ENCODE measurements around the gene ADGRA3. TPM values are rescaled to one million over a fixed set of nuclear protein-coding genes. Genes with fewer than 3 reads are reported as not detected.
"Not testable (repeated sequence)": the region's sequence is repeated elsewhere in the genome, so short reads cannot be mapped to it uniquely, and the experiment has no call there.

ADGRA3 gene
- total RNA-seq, 2 donors from 2014 or later = 21.8 to 22.3 TPM

DNA sequence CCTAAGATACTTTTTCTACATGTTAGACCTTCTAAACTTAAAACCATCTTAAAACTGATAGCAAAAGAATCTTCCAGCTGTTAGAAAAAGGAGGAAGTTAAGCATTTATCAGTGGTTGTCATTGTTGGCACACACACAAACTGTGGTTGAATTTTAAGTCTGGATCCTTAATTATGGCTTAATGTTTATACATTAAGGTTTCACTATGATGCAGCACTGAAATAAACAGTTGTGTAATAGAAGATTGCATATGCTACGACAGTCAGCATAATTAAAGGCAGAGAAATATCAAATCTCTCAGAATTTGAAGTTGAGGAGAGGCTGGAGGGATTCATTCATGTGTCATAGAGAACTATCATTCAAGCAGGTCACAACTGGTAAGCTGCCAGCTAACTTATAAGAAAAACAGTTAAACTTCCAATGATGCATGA is 32.3 kb downstream of the ADGRA3 start:
- no peak for DNase-seq (ENCODE audit: low spot score)
- intact Hi-C loops (cut with DNase I) = no loop called here

DNA sequence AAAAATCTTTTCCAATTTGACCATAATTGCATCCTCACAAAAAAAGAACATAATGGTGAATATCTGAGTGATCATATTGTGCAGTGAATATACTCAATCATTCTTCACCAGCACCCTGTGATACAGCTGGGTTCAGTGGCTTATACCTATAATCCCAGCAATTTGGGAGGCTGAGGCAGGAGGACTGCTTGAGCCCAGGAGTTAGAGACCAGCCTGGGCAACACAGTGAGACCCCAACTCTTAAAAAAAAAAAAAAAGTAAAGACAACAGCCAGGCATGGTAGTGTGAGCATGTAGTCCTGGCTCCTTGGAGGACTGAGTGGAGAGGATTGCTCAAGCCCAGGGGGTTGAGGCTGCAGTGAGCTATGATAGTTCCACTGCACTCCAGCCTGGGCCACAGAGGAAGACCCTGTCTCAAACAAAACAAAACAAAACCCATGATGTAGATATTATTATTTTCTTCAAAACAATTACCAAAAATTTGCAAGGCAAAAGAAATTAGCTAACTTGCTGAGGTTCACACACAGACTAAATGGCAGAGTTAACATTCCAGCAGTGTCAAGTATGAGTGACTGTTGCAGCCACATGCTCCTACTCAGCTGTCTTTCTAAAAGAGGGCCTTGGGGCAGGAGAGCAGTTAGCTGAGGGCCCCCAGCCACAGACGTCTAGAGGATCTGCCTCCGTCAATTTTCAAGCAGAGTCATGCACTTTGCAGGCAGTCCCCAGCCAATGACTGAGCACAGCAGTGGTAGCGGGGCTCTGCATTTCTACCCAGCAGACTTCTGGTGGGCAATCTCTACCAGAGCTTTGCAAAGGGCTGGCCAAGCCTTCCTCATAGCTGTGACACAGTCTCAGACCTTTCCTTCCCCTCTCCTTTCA is 33.4 kb downstream of the ADGRA3 start:
- no peak for DNase-seq (ENCODE audit: low spot score)
- intact Hi-C loops (cut with DNase I) = no loop called here

DNA sequence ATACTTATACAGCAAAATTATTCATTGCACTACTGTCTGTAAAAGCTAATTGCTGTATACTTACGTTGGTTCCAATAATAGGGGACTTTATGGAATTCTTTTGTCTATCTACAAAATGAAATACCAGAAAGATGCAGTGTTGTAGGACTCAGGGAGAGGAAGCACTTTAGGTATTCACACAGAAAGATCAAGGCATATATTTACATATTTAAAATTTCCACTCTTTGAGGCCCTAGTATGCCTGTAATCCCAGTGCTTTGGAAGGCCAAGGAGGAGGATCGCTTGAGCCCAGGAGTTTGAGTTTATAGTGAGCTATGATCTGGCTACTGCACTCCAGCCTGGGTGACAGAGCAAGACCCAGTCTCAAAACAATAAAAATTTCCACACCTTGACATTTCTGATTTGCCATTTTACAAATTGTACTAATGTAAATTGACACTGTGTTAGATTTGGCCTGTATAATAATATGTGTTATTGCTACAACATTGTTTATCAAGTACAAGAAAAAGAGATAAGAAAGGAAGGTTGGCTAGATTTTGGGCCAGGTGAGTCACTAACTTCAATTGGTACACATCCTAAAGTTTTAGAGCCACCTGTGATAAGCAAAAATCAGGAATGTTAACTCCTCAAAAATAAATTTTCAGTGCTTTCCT is 35.1 kb downstream of the ADGRA3 start:
- no peak for DNase-seq (ENCODE audit: low spot score)
- intact Hi-C loops (cut with DNase I) = no loop called here

DNA sequence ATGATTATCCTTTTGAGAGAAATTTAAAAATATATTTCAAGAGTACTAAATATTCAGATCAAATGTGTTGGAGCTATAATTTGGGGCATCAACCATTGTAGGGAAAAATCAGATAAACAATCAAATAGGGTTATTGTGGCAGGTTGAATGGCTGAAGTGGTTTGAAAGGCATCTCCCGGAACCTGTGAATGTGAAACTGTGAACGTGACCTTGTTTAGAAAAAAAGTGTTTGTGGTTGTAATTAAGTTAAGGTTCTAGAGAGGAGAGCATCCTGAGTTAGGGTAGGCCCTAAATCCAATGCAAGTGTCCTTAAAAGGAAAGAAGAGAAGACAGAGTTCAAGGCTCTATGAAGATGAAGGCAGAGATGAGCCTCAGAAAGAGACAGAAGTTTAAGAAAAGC is 37.4 kb downstream of the ADGRA3 start:
- DNase-seq (ENCODE audit: low spot score) = no peak
- intact Hi-C loops (cut with DNase I) = no loop called here

DNA sequence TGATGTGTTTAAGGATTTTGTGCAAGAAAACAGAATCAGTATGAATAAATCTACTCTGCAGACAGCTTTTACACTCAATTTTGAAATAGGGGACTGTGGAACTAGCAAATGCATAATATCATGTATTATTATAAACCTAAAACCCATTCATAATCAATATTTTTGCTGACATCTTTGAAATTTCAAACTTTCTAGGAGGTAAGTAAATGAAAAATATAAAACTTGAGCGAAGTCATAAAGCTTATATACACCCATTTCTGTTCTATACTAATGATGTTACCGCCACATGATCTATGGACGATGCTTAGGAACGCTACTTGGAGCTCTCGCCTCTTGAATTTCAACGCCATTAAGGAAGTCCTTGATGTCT is 38.1 kb downstream of the ADGRA3 start:
- intact Hi-C loops (cut with DNase I) = no loop called here
- no peak for DNase-seq (ENCODE audit: low spot score)

DNA sequence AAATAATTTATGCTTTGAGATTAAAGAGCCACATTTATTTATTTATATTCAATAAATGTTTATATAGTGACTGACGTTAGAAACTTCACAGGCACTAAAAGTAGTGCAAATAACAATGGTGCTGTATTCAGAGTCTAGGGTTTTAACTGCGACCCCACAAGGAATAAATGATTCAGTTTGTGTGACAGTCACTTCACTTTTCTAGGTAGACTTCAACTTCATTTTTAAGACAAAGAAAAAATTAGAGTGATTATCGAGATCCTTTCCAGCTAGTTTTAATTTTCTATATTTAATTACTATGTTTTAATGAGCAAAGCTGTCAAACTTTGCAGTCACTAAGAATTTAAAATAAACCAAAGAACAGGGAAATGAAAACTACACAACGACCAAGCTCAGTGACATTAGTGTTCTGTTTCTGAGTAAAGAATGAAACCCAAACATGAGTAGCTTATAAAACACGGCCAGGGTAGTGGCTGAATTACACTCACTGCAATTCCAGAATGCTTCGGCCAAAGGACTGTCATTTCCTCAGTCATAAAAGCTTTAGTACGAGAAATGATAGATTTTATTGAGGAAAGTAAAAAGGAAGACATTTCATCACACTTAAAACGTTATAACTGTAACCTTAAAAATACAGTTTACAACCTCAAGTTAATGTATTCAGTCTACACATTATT is 38.6 kb downstream of the ADGRA3 start:
- intact Hi-C loops (cut with DNase I) = no loop called here

DNA sequence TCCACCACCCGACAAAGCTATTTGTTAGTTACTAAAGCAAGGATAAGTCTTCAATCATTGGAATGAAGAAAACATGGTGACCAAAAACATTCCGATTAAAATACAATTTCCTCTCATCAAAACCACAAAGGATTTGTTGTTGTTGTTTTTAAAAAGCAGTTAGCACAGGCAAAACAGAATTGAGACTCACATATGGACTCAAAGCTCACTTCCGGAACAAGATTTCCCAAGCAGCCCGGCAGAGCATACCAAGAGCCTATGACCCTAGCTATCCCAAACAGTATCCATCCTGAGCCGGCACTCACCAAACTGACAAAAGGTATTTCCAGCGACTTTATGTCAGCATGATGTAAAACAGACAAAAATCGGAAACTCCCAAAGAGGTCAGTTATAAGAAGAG is 39.9 kb downstream of the ADGRA3 start:
- DNase-seq (ENCODE audit: low spot score) = no peak
- intact Hi-C loops (cut with DNase I) = no loop called here

More for the DNA sequence above, 38.6 kb downstream of the ADGRA3 start:
- DNase-seq (ENCODE audit: low spot score) = no peak

DNA sequence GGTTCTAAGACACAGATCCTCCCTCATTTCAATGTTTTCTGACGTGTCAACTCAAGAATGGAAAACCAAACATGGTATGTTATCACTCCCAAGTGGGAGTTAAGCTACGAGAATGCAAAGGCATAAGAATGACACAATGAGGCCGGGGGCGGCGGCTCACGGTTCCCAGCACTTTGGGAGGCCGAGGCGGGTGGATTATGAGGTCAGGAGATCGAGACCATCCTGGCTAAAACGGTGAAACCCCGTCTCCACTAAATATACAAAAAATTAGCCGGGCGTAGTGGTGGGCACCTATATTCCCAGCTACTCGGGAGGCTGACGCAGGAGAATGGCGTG is 40.6 kb downstream of the ADGRA3 start:
- DNase-seq (ENCODE audit: low spot score); intact Hi-C loops (cut with DNase I): not testable (repeated sequence)

DNA sequence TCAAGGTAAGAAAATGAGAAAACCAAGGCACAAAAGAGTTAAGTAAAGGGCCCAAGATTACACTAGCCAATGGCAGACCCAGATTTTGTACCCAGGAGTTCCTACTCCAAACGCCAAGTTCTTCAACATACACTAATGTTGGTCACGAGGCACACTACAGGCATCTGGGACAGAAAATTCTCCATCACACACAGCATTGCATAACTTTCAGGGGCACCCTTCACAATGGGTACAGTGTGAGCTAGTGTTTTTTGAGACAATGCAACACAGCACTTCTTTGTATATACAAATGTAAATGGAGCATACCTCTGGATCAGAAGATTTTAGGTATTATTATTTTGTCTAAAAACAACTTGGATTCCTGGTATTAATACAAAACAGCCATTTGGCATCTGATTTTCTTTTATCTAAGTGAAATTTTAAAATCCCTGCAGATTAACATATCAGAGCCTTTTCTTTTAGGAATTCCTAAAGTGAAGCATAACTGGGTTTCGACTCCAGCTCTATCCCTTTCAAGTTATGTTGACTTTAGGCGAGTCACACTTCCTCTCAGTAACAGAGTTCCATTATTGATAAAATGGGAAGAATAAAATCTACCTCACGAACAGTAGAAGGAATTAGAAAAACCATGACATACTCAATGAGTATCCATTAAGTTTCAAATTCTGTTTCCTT is 41.1 kb downstream of the ADGRA3 start:
- no peak for DNase-seq (ENCODE audit: low spot score)
- intact Hi-C loops (cut with DNase I) = no loop called here

DNA sequence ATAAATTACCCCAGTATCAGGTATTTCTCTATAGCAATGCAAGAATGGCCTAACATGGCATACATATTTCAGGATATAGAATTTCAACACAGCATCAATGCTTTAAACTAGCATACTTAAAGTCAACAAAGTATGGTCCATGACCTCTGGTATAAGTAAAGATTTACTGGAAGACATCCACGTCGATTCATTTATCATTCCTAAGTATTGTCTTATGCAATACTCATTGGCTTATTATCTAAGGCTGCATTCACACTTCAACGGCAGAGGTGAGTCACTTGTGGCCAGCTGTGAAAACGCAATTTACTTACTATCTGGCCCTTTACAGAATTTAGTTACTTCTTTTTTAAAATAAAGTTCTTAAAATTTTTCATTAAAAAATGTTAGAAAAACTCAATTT is 42.6 kb downstream of the ADGRA3 start:
- intact Hi-C loops (cut with DNase I) = no loop called here
- no peak for DNase-seq (ENCODE audit: low spot score)

DNA sequence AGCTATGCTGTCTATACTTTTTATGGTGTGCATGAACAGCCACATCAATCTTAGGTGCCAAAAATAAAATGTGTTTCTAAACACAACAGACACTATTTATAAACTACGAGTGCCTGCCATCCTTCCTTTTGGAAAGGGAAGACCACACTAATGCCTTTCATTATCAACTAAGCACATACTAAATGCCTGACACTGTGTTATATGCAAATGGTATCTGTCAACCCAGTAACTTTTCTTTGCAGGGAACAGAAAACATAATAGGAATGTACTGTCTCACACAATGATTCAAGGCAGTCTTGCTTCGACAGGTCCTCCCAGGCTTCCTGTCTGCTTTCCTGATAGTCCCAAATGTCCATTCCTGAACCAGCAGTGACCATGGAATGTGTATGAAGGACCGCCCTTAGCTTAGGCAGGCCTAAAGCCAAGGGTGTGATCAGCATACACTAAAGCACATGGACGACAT is 43.8 kb downstream of the ADGRA3 start:
- DNase-seq (ENCODE audit: low spot score) = no peak
- intact Hi-C loops (cut with DNase I) = no loop called here

DNA sequence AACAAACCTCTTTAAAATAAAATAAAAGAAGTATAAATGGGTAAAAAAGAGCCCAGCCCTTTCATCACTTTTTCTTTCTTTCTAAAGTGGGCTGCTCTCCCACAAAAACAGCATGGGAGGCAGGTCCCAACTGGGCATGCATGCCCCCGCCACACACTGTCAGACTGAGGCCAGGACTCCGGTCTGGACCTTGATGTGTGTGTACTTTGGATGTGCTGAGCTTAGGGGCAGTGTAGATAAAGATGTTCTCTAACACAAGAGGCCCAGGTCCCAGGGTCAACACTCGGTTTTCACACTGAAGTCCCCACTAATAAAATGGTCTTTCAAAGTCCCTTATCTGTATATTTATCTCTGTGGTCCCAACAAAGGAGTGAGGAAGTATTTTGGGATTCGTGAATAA is 44.4 kb downstream of the ADGRA3 start:
- intact Hi-C loops (cut with DNase I) = no loop called here
- no peak for DNase-seq (ENCODE audit: low spot score)

DNA sequence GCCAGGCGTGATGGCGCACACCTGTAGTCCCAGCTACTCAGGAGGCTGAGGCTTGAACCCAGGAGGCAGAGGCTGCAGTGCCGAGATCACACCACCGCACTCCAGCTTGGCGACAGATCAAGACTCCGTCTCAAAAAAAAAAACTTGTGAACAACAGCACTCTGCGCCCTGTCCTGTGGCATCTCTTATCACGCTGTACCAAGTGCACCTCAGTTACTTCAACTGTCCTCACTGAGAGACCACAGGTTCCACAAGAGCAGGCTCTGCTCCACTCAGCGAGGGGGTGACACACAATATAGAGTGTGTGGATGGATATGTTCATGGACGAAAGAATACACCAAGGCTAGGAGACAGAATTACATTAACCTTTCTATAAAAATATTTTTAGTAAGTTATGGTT is 49.3 kb downstream of the ADGRA3 start:
- no peak for DNase-seq (ENCODE audit: low spot score)
- intact Hi-C loops (cut with DNase I) = no loop called here

DNA sequence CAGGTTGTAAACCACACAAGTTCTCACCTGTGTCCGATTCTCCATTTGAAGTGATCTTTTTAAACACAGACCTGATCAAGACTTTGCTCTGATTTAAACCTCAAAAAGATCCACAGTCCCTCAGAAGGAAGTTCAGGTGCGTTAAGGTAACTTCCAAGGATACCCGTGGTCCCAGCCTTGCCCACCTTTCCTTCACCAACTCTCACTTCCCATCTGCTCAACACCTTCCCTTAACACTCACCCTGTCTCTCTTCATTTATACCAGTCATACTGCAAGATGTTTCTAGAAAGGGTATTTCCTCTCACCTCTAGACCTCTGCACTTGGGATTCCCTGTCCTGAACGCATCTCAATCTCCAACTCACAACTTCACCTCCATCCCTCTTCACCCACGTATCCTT is 49.9 kb downstream of the ADGRA3 start:
- no peak for DNase-seq (ENCODE audit: low spot score)
- intact Hi-C loops (cut with DNase I) = no loop called here

DNA sequence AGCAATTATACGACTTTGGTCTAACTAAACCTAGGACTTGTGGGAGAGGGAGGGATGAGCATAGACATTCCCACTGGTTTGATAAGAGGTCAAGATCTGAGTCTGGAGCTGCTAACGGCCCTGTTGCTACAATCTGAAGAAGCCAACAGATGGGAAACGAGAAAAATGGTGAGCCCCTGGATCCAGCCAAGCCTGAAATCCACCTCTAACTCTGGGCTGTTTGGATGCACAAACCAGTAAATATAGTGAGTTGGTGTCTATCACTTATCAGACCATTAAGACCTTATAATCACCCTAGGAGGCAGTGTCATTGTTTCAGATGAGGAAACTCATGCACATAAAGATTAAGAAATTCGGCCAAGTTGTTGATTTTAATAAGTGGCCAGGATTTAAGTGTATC is 50.5 kb downstream of the ADGRA3 start:
- DNase-seq (ENCODE audit: low spot score) = no peak
- intact Hi-C loops (cut with DNase I) = no loop called here

DNA sequence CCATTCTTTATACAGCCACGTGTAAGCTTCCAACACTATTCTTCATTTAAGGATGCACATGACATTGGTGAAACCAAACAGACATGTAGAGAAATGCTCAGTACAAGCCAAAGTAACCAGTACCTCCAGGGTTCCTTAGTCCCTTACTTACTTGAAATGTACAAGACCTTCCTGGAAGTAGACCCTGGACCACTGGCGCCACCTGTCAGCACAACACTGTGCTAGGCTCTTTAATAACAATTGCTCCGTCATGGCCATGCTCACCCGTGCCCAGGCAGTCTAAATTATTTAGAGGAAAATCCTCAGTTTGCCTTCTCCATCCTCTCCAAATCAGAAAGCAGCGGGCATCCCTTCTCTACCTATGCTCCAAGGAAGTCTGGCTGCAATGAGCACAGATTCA is 52.7 kb downstream of the ADGRA3 start:
- DNase-seq (ENCODE audit: low spot score) = no peak
- intact Hi-C loops (cut with DNase I) = loop anchor here in 1 of 2 donors (2.0 kb wide), 1 partner anchor 74 kb away; no protein-coding TSS in a partner anchor

DNA sequence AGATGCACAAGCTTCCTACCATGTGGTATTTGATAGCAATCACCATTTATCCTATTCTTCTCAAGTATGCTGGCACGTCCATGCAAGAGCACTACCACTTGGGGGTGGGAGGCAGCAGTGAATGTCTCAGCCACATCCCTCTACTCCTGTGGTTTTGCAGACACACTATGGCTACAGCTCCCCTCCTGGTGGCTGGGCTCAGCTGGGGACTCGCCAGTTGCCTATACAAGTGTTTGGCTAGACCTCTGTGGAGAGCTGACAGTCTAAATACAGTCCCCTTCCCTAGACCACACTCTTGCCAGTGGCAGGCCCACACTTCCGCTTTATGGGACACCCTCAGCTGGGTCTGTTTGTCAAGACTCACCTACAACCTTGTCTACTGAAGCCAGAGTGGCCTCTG is 53.2 kb downstream of the ADGRA3 start:
- no peak for DNase-seq (ENCODE audit: low spot score)
- intact Hi-C loops (cut with DNase I) = loop anchor here in 1 of 2 donors (2.0 kb wide), 1 partner anchor 74 kb away; no protein-coding TSS in a partner anchor

DNA sequence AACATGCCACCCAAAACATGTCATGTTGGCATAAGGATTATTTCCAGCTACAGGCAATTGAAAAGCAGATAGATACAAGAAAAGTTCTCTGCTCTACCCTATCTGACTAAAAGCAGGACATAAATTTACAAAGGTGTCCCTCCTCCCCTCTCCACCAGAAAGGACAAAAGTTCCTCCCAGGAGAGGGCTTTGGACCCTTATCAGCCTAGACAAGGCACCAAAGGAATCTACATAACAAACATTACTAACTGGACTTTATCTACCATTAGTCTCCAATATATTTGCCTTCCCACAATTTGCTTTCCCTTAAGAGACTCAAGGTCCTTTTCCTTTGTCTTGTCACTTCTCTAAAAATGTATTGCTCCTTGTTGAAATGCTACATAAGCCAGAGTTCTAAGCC is 55.6 kb downstream of the ADGRA3 start:
- no peak for DNase-seq (ENCODE audit: low spot score)
- intact Hi-C loops (cut with DNase I) = no loop called here

DNA sequence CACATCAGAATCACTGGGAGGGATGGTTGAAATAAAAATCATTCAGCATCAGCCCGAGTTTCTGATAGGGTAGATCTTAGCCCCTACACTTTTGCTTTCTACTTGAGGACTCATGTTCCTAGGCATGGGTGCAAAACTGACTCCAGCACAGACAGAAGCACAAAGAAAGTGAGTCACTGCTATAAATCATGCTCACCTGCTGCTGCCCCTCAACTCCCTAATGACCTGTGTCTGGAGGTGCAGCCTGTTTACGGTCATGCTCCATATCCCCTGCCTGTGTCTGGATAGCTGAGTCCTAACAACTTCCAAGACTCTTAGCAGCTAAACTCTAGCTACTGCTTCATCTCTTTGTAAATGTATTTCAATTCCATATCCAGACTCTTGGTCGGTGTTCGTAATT is 57.8 kb downstream of the ADGRA3 start:
- DNase-seq (ENCODE audit: low spot score) = no peak
- intact Hi-C loops (cut with DNase I) = no loop called here

DNA sequence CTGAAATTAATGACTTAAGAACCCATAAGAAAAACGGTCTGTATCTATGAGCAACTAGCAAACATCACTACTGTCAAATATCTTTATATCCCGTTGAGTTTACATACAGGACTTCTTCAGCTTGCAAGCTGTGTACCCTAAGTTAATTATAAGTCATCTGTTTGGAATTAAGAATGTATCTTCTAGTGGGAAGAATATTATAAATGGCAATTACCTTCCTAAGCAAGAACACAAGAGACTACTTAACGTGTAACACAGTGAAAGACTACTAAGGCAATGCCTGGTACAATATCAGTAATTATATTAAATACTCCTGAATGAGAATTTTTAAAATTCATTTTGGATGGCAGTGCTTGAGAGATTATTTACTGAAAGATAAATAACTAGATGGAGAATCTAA is 58.5 kb downstream of the ADGRA3 start:
- DNase-seq (ENCODE audit: low spot score) = no peak
- intact Hi-C loops (cut with DNase I) = no loop called here

Measured in posterior vena cava (tissue), 2 donors.